ENCODE results near the gene FNDC7. TPM values are rescaled to one million over a fixed set of nuclear protein-coding genes. Genes with fewer than 3 reads are reported as not detected.
"Not testable (repeated sequence)": the region's sequence is repeated elsewhere in the genome, so short reads cannot be mapped to it uniquely, and the experiment has no call there.

Gene FNDC7
- polyA plus RNA-seq, 1 donor: not detected

DNA sequence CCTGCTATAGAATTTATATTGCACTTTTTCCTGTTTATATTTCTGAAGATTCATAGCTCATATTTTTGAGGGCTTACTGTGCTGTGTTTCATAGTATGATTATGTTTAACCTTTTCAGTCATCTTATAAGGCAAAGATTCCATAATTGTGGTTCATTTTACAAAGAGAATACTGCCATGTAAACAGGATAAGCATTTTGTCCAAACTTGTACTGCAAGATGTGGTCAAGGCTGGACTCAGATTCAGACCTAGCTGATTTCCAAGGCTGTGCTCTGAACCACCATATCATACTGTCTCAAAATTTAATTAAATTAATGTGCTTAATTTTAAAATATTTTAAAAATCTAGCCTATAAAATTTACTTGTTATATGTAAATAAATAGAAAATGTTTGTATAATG lies 65.1 kb downstream of the FNDC7 start:
- H3K36me3 ChIP-seq (ENCODE audit: control insufficient read depth, insufficient read depth, low read length): peaks cover 42% of the 10 kb centered on the region
- no peaks in the 10 kb centered on the region for H3K9me3 ChIP-seq (ENCODE audit: control insufficient read depth, low read depth, low read length)
- H3K27ac ChIP-seq (ENCODE audit: low read length): no peak overlapping the region
- no peaks in the 10 kb centered on the region for H3K4me1 ChIP-seq (ENCODE audit: control insufficient read depth, insufficient read depth, low read length)
- H3K4me3 ChIP-seq (ENCODE audit: low read length): no peak overlapping the region
- DNase-seq: no peak
- no peaks in the 10 kb centered on the region for H3K27me3 ChIP-seq (ENCODE audit: control insufficient read depth, insufficient read depth, low read length)

DNA sequence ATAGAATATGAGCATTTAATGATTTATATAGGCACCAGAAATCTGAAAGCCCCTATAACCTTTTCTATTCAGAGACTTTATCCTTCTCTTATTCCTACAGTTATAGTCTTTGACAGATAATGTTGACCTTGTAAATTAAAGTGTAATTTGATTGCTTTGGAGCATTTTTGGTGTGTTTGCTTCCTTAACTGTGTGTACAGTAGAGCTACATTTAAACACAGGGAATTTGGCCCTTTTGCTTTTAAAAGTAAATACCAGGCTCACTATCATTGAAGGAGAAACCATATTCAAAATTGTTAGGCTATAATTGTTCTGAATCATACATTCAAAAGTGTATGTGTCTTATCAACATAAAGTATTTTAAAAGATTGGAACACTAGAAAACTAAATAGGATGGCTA lies 66.7 kb downstream of the FNDC7 start:
- no peak for DNase-seq
- no peak overlapping the region for H3K4me3 ChIP-seq (ENCODE audit: low read length)
- no peaks in the 10 kb centered on the region for H3K27me3 ChIP-seq (ENCODE audit: control insufficient read depth, insufficient read depth, low read length)
- no peaks in the 10 kb centered on the region for H3K4me1 ChIP-seq (ENCODE audit: control insufficient read depth, insufficient read depth, low read length)
- no peak overlapping the region for H3K27ac ChIP-seq (ENCODE audit: low read length)
- H3K9me3 ChIP-seq (ENCODE audit: control insufficient read depth, low read depth, low read length): no peaks in the 10 kb centered on the region
- peaks cover 44% of the 10 kb centered on the region for H3K36me3 ChIP-seq (ENCODE audit: control insufficient read depth, insufficient read depth, low read length)

DNA sequence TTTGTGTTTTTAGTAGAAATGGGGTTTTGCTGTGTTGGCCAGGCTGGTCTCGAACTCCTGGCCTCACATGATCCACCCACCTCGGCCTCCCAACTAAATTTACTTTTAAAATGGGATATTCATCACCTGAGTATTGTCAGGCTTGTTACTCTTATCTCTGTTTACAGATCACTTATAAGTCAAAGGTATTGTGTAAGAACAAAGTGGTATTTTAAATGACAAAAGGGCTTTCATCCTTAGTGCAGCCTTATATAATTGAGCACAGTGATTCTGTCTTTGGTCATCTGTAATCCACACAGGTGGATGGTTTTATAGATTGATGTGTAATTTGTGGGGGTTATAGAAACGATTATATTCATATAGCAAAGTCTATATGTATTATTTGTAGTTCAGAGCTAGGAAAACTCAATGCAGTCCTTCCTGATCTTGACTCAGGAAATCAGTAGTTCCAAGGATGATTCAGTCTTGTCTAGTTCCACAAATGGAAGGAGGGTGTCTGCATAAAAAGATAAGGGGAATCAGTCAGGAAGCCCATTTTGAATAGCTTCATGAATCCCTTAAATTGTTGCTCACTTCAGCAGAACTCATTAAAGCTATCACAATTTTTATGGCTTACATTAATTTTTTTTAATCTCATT lies 68.3 kb downstream of the FNDC7 start:
- no peak overlapping the region for H3K27ac ChIP-seq (ENCODE audit: low read length)
- H3K9me3 ChIP-seq (ENCODE audit: control insufficient read depth, low read depth, low read length): peaks cover 5% of the 10 kb centered on the region
- no peak for DNase-seq
- H3K4me1 ChIP-seq (ENCODE audit: control insufficient read depth, insufficient read depth, low read length): no peaks in the 10 kb centered on the region
- H3K27me3 ChIP-seq (ENCODE audit: control insufficient read depth, insufficient read depth, low read length): no peaks in the 10 kb centered on the region
- peaks cover 55% of the 10 kb centered on the region for H3K36me3 ChIP-seq (ENCODE audit: control insufficient read depth, insufficient read depth, low read length)
- no peak overlapping the region for H3K4me3 ChIP-seq (ENCODE audit: low read length)
- WGBS (ENCODE audit: insufficient coverage, low lambda C conversion rate): no CpG with 5 or more reads among the region's 3 CpGs

DNA sequence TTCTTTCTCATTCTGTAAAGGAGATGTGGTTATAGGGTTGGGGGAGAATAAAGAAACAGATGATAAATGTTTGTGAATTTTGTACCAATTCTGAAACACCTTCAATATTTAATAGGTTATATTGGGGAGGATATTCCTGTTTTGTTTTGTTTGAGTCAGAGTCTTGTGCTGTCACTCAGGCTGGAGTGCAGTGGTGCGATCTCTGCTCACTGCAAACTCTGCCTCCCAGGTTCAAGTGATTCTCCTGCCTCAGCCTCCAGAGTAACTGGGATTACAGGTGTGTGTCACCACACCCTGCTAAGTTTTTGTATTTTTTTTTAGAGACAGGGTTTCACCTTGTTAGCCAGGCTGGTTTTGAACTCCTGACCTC lies 68.9 kb downstream of the FNDC7 start:
- peaks cover 55% of the 10 kb centered on the region for H3K36me3 ChIP-seq (ENCODE audit: control insufficient read depth, insufficient read depth, low read length)
- WGBS (ENCODE audit: insufficient coverage, low lambda C conversion rate): no CpG with 5 or more reads among the region's 1 CpG
- not testable (repeated sequence) for H3K4me3 ChIP-seq (ENCODE audit: low read length); H3K27ac ChIP-seq (ENCODE audit: low read length); H3K4me1 ChIP-seq (ENCODE audit: control insufficient read depth, insufficient read depth, low read length); H3K27me3 ChIP-seq (ENCODE audit: control insufficient read depth, insufficient read depth, low read length); H3K9me3 ChIP-seq (ENCODE audit: control insufficient read depth, low read depth, low read length); DNase-seq

DNA sequence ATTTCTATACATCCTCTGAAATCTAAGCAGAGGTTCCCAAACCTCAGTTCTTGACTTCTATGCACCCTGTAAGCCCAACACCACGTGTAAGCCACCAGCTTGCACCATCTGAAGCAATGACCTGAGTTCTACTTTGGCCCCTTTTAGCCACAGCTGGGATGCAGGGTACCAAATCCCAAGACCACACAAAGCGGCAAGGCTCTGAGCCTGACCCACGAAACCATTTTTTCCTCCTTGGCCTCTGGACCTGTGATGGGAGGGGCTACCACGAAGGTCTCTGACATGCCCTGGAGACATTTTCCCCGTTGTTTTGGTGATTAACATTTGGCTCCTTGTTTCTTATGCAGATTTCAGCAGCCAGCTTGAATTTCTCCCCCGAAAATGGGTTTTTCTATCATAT lies 72.6 kb downstream of the FNDC7 start:
- Histone ChIP-seq H3K36me3 (ENCODE audit: control insufficient read depth, insufficient read depth, low read length) (peaks cover 44% of the 10 kb centered on the region), H3K9me3 (ENCODE audit: control insufficient read depth, low read depth, low read length) (peaks cover 5% of the 10 kb centered on the region), H3K27ac (ENCODE audit: low read length) (no peak overlapping the region), H3K4me3 (ENCODE audit: low read length) (no peak overlapping the region), H3K4me1 (ENCODE audit: control insufficient read depth, insufficient read depth, low read length) (no peaks in the 10 kb centered on the region), H3K27me3 (ENCODE audit: control insufficient read depth, insufficient read depth, low read length) (no peaks in the 10 kb centered on the region)
- no peak for DNase-seq
- WGBS (ENCODE audit: insufficient coverage, low lambda C conversion rate): no CpG with 5 or more reads among the region's 6 CpGs

DNA sequence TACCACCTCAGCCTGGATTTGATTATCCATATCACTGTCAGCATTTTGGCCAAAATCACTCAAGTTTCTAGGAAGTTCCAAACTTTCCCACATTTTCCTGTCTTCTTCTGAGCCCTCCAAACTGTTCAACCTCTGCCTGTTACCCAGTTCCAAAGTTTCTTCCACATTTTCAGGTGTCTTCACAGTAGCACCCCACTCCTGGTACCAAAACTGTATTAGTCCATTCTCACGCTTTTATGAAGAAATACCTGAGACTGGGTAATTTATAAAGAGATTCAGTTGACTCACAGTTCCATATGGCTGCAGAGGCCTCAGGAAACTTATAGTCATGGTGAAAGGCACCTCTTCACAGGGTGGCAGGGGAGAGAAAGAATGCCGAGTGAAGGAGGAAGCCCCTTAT lies 73.2 kb downstream of the FNDC7 start:
- H3K27me3 ChIP-seq (ENCODE audit: control insufficient read depth, insufficient read depth, low read length): no peaks in the 10 kb centered on the region
- peaks cover 44% of the 10 kb centered on the region for H3K36me3 ChIP-seq (ENCODE audit: control insufficient read depth, insufficient read depth, low read length)
- no peaks in the 10 kb centered on the region for H3K4me1 ChIP-seq (ENCODE audit: control insufficient read depth, insufficient read depth, low read length)
- H3K9me3 ChIP-seq (ENCODE audit: control insufficient read depth, low read depth, low read length): peaks cover 5% of the 10 kb centered on the region
- no peak overlapping the region for H3K4me3 ChIP-seq (ENCODE audit: low read length)
- H3K27ac ChIP-seq (ENCODE audit: low read length): no peak overlapping the region
- DNase-seq: no peak
- WGBS (ENCODE audit: insufficient coverage, low lambda C conversion rate): no CpG with 5 or more reads among the region's 2 CpGs

DNA sequence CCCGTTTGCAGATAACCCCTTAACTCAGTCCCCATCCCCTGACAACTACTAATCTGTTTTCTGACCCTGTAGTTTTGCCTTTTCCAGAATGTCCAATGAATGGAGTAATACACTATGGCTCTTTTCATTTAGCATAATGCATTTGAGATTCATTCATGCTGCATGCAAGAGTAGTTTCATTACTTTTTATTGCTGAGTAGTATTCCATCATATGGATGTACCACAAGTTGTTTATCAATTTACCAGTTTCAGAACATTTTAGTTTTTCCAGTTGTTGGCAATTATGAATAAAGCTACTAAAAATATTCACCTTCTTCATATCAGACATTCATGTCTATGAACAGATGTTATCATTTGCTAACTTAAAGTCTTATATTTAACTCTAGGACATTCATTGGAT lies 79.1 kb downstream of the FNDC7 start:
- no CpG with 5 or more reads among the region's 1 CpG for WGBS (ENCODE audit: insufficient coverage, low lambda C conversion rate)
- peaks cover 32% of the 10 kb centered on the region for H3K36me3 ChIP-seq (ENCODE audit: control insufficient read depth, insufficient read depth, low read length)
- H3K4me3 ChIP-seq (ENCODE audit: low read length): no peak overlapping the region

More for the DNA sequence above, 79.1 kb downstream of the FNDC7 start:
- no peak for DNase-seq
- no peak overlapping the region for H3K27ac ChIP-seq (ENCODE audit: low read length)
- H3K4me1 ChIP-seq (ENCODE audit: control insufficient read depth, insufficient read depth, low read length): no peaks in the 10 kb centered on the region
- no peaks in the 10 kb centered on the region for H3K27me3 ChIP-seq (ENCODE audit: control insufficient read depth, insufficient read depth, low read length)
- peaks cover 6% of the 10 kb centered on the region for H3K9me3 ChIP-seq (ENCODE audit: control insufficient read depth, low read depth, low read length)

Other genes with a start within 250 kb of the FNDC7 start
- gene EEIG2, start 152.8 kb upstream of the FNDC7 start, polyA plus RNA-seq: 23.8 TPM
- gene HENMT1, start 51.8 kb upstream of the FNDC7 start, polyA plus RNA-seq: 9.5 TPM
- 75.7 TPM for gene PRPF38B, start 20.6 kb upstream of the FNDC7 start, polyA plus RNA-seq
- 55.5 TPM for gene STXBP3, start 33.8 kb downstream of the FNDC7 start, polyA plus RNA-seq
- 0.06 TPM for gene AKNAD1, start 144.2 kb downstream of the FNDC7 start, polyA plus RNA-seq
- gene GPSM2, start 164.1 kb downstream of the FNDC7 start, polyA plus RNA-seq: 15.1 TPM